HEK293T (cell line): ENCODE data around the gene IFT88.

ENCODE experiments used
- ARNT ChIP-seq: fragments of 450-650 bp; IDR thresholded peaks from 2 replicates; pipeline ENCODE4 v1.6.1; 2017; ENCODE audit warnings: mild to moderate bottlenecking
- CTBP1 ChIP-seq: fragments of 450-650 bp; IDR thresholded peaks from 2 replicates; pipeline ENCODE4 v1.6.1; 2016; ENCODE audit warnings: borderline replicate concordance
- ELF4 ChIP-seq: fragments of 450-650 bp; IDR thresholded peaks from 2 replicates; pipeline ENCODE4 v1.6.1; 2017; ENCODE audit warnings: antibody characterized with exemption
- FOXK2 ChIP-seq: fragments of 450-650 bp; IDR thresholded peaks from 2 replicates; pipeline ENCODE4 v1.6.1; 2016; ENCODE audit warnings: mild to moderate bottlenecking
- FOXM1 ChIP-seq: fragments of 450-650 bp; IDR thresholded peaks from 2 replicates; pipeline ENCODE4 v1.6.1; 2017; ENCODE audit warnings: mild to moderate bottlenecking, borderline replicate concordance
- HDGF ChIP-seq: fragments of 450-650 bp; IDR thresholded peaks from 2 replicates; pipeline ENCODE4 v1.6.1; 2017; ENCODE audit warnings: antibody characterized with exemption, borderline replicate concordance
- L3MBTL2 ChIP-seq: fragments of 450-650 bp; conservative IDR thresholded peaks from 2 replicates; pipeline ENCODE4 v1.6.1; 2016; ENCODE audit warnings: mild to moderate bottlenecking
- LEF1 ChIP-seq: fragments of 450-650 bp; IDR thresholded peaks from 2 replicates; pipeline ENCODE4 v1.6.1; 2017; ENCODE audit warnings: mild to moderate bottlenecking, borderline replicate concordance
- NFRKB ChIP-seq: fragments of 450-650 bp; IDR thresholded peaks from 2 replicates; pipeline ENCODE4 v1.6.1; 2016; ENCODE audit warnings: mild to moderate bottlenecking, moderate library complexity
- SP1 ChIP-seq: fragments of 450-650 bp; IDR thresholded peaks from 2 replicates; pipeline ENCODE4 v1.6.1; 2017
- SUZ12 ChIP-seq: fragments of 450-650 bp; IDR thresholded peaks from 2 replicates; pipeline ENCODE4 v1.6.1; 2016; ENCODE audit warnings: mild to moderate bottlenecking
- TARDBP ChIP-seq: fragments of 450-650 bp; IDR thresholded peaks from 2 replicates; pipeline ENCODE4 v1.6.1; 2016
- ZNF384 ChIP-seq: fragments of 450-650 bp; IDR thresholded peaks from 2 replicates; pipeline ENCODE4 v1.6.1; 2016
- TF ChIP-seq, protein P1 (sequence below): fragments of 450-650 bp; IDR thresholded peaks from 2 replicates; pipeline ENCODE4 v1.6.1; 2016

DNA sequence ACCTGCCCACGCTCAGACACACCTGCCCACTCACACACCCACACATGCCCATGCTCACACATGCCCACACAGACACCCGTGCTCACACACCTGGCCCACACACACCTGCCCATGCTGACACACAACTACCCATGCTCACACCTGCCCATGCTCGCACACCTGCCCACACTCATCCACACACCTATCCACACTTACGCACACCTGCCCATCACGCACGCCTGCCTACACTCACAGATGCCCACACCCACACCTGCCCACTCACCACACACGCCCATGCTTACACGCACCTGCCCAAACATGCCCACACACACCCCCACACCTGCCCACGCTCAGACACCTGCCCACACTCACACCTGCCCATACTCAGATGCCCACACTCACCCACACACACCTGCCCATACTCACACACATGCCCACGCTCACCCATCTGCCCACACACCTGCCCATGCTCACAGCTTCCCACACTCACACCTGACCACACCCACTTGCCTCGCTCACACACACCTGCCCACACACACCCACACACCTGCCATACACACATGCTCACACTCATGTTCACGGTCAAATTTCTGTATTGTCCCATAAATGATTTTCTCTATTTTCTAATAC is 152.1 kb downstream of the IFT88 start:
- TF ChIP-seq FOXM1 (no peak), HDGF (no peak), ZNF384 (no peak), ARNT (no peak), TARDBP (no peak), NFRKB (no peak), CTBP1 (no peak), ELF4 (no peak), SP1 (no peak), SUZ12 (no peak), LEF1 (no peak), L3MBTL2 (no peak), FOXK2 (no peak)
- TF ChIP-seq, protein P1, sequence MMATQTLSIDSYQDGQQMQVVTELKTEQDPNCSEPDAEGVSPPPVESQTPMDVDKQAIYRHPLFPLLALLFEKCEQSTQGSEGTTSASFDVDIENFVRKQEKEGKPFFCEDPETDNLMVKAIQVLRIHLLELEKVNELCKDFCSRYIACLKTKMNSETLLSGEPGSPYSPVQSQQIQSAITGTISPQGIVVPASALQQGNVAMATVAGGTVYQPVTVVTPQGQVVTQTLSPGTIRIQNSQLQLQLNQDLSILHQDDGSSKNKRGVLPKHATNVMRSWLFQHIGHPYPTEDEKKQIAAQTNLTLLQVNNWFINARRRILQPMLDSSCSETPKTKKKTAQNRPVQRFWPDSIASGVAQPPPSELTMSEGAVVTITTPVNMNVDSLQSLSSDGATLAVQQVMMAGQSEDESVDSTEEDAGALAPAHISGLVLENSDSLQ: no peak
